ENCODE results near the gene PACRG.

DNA sequence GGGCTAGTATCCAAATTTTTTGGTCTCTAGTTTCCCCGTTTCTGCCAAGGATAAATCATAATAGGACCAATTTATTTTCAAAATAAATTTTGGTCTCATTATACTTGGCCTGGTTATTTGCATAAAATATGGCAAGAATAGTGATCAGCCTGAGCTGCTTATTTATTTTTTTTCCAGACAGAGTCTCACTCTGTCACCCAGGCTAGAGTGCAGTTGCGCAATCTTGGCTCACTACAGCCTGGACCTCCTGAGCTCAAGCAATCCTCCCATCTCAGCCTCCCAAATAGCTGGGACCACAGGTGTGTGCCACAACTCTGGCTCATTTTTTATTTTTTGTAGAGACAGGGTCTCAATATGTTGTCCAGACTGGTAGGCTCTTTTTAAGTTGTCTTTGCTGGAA, 329.5 kb downstream of the PACRG start:
- TF ChIP-seq, protein P1, sequence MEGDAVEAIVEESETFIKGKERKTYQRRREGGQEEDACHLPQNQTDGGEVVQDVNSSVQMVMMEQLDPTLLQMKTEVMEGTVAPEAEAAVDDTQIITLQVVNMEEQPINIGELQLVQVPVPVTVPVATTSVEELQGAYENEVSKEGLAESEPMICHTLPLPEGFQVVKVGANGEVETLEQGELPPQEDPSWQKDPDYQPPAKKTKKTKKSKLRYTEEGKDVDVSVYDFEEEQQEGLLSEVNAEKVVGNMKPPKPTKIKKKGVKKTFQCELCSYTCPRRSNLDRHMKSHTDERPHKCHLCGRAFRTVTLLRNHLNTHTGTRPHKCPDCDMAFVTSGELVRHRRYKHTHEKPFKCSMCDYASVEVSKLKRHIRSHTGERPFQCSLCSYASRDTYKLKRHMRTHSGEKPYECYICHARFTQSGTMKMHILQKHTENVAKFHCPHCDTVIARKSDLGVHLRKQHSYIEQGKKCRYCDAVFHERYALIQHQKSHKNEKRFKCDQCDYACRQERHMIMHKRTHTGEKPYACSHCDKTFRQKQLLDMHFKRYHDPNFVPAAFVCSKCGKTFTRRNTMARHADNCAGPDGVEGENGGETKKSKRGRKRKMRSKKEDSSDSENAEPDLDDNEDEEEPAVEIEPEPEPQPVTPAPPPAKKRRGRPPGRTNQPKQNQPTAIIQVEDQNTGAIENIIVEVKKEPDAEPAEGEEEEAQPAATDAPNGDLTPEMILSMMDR (IDR thresholded peaks at IDR 0.05; ENCODE audit: extremely low read depth in 1 of 2, insufficient read depth in 1 of 2, low read depth in 1 of 2, low read length in 2 of 2): no peak
- TF ChIP-seq MYC (IDR thresholded peaks at IDR 0.05; ENCODE audit: low read depth, low read length): no peak
- TF ChIP-seq POLR2A (IDR thresholded peaks at IDR 0.05; ENCODE audit: low read depth, low read length): no peak
- TF ChIP-seq FOS (IDR thresholded peaks at IDR 0.05; ENCODE audit: borderline replicate concordance, insufficient read depth, low read length): no peak
- no peak for TF ChIP-seq GATA2 (IDR thresholded peaks at IDR 0.05; ENCODE audit: insufficient read depth, insufficient read length, low read depth, low read length)
- no peak for TF ChIP-seq EZH2 (IDR thresholded peaks at IDR 0.05; ENCODE audit: borderline replicate concordance, low read depth, low read length, severe bottlenecking)
